Esophagus squamous epithelium (tissue), 4 donors: ENCODE data around the gene GKAP1.

Experiments
- POLR2A ChIP-seq, 4 donors: fragments of 450-650 bp; IDR thresholded peaks; one replicate each; pipeline ENCODE4 v1.6.1; 2017; ENCODE audit warnings: antibody characterized with exemption in 4 of 4, mild to moderate bottlenecking in 4 of 4, moderate library complexity in 3 of 4
- TF ChIP-seq, protein P1 (sequence below), 6 experiments: fragments of 450-650 bp in 4 of 6; fragments of 200-600 bp in 2 of 6; sonication (generic) in 2 of 6; IDR thresholded peaks; one replicate each; pipeline ENCODE4 v1.5.1; 2016 to 2019; ENCODE audit warnings: antibody characterized with exemption in 6 of 6, mild to moderate bottlenecking in 4 of 6, moderate library complexity in 4 of 6

DNA sequence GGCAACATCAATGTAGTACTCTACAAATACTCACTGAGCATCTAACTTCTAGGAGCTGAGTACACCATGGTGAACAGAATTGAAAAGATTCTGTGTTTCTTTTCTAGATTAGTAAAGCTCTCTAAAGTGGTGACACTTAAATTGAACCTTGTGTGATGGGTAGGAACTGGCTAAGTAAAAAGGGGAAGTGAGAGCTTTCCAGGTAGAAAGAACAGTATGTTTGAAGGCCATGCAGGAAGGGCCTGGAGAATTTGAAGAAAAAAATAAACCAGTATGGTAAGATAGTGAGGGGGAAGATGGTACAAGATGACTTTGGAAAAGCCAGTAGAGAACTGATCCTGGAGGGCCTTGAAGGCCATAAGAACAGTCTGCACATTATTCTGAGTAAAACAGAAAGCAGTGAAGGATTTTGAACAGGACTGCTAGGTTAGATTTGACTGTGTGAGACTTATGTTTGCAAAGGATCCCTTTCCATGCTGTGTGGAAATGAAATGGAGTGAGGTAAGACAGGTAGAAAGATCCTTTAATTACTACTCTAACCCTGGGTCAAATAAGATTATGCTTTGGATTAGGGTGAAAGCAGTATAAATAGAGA, 63.1 kb downstream of the GKAP1 start:
- TF ChIP-seq, protein P1, sequence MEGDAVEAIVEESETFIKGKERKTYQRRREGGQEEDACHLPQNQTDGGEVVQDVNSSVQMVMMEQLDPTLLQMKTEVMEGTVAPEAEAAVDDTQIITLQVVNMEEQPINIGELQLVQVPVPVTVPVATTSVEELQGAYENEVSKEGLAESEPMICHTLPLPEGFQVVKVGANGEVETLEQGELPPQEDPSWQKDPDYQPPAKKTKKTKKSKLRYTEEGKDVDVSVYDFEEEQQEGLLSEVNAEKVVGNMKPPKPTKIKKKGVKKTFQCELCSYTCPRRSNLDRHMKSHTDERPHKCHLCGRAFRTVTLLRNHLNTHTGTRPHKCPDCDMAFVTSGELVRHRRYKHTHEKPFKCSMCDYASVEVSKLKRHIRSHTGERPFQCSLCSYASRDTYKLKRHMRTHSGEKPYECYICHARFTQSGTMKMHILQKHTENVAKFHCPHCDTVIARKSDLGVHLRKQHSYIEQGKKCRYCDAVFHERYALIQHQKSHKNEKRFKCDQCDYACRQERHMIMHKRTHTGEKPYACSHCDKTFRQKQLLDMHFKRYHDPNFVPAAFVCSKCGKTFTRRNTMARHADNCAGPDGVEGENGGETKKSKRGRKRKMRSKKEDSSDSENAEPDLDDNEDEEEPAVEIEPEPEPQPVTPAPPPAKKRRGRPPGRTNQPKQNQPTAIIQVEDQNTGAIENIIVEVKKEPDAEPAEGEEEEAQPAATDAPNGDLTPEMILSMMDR (IDR thresholded peaks at IDR 0.05): no peak
- TF ChIP-seq POLR2A (IDR thresholded peaks at IDR 0.05): no peak
